ENCODE measurements around the gene TICAM1. TPM values are rescaled to one million over a fixed set of nuclear protein-coding genes. Genes with fewer than 3 reads are reported as not detected.

Gene TICAM1
- total RNA-seq, 1 experiment from 2014 or later: 9.9 TPM

GRCh38 chr19:4852484-4852883, 21.0 kb upstream of the TICAM1 start:
- no peak for DNase-seq
- Histone ChIP-seq H2AFZ (no peak overlapping the region), H3K4me3 (no peak overlapping the region), H3K27me3 (ENCODE audit: insufficient read depth, low read depth) (no peaks in the 10 kb centered on the region), H3K9me2 (ENCODE audit: insufficient read depth) (no peaks in the 10 kb centered on the region), H3K36me3 (ENCODE audit: low read depth) (no peaks in the 10 kb centered on the region), H3K4me1 (replicated peaks; ENCODE audit: insufficient read depth) (no peaks in the 10 kb centered on the region), H3K79me2 (ENCODE audit: low read depth) (no peaks in the 10 kb centered on the region), H4K20me1 (ENCODE audit: insufficient read depth) (no peaks in the 10 kb centered on the region), H3K4me2 (no peak overlapping the region), H3K9me3 (ENCODE audit: insufficient read depth, low read depth) (no peaks in the 10 kb centered on the region), H3F3A (ENCODE audit: insufficient read depth, low read depth) (no peaks in the 10 kb centered on the region), H3K27ac (no peak overlapping the region)
- intact Hi-C loops (cut with micrococcal nuclease; ENCODE audit: unreplicated experiment): no loop called here
- ChIA-PET POLR2A (ENCODE audit: unreplicated experiment) (no interaction called here), CTCF (no interaction called here)
- no TSS peak for BruUV-seq (replicated peaks)
- TF ChIP-seq CTCF (conservative IDR thresholded peaks at IDR 0.05) (no peak), EZH2 (IDR thresholded peaks at IDR 0.05; ENCODE audit: low read depth) (no peak)

GRCh38 chr19:4851551-4852290, 20.2 kb upstream of the TICAM1 start:
- Histone ChIP-seq H3K79me2 (ENCODE audit: low read depth) (no peaks in the 10 kb centered on the region), H3K36me3 (ENCODE audit: low read depth) (no peaks in the 10 kb centered on the region), H2AFZ (no peak overlapping the region), H3K9me2 (ENCODE audit: insufficient read depth) (no peaks in the 10 kb centered on the region), H3K9me3 (ENCODE audit: insufficient read depth, low read depth) (no peaks in the 10 kb centered on the region), H3K4me1 (replicated peaks; ENCODE audit: insufficient read depth) (no peaks in the 10 kb centered on the region), H3K27me3 (ENCODE audit: insufficient read depth, low read depth) (no peaks in the 10 kb centered on the region), H4K20me1 (ENCODE audit: insufficient read depth) (no peaks in the 10 kb centered on the region), H3K27ac (no peak overlapping the region), H3K4me2 (no peak overlapping the region), H3F3A (ENCODE audit: insufficient read depth, low read depth) (no peaks in the 10 kb centered on the region), H3K4me3 (no peak overlapping the region)
- TF ChIP-seq CTCF (conservative IDR thresholded peaks at IDR 0.05) (peak; percentile 76), EZH2 (IDR thresholded peaks at IDR 0.05; ENCODE audit: low read depth) (no peak)
- CTCF ChIA-PET: interaction anchor here (0.5 to 1.0 kb wide), 5 partner anchors 10 to 206 kb away, joined by 3 to 8 read pairs (median 5); partner anchors contain the start of gene KDM4B
- intact Hi-C loops (cut with micrococcal nuclease; ENCODE audit: unreplicated experiment): no loop called here
- no TSS peak for BruUV-seq (replicated peaks)
- POLR2A ChIA-PET (ENCODE audit: unreplicated experiment): no interaction called here
- peak in 1 of 2 experiments; percentile 33 for DNase-seq

GRCh38 chr19:4849019-4849418, 17.5 kb upstream of the TICAM1 start:
- ChIA-PET POLR2A (ENCODE audit: unreplicated experiment) (no interaction called here), CTCF (no interaction called here)
- no TSS peak for BruUV-seq (replicated peaks)
- TF ChIP-seq EZH2 (IDR thresholded peaks at IDR 0.05; ENCODE audit: low read depth) (no peak), CTCF (conservative IDR thresholded peaks at IDR 0.05) (no peak)
- Histone ChIP-seq H3K79me2 (ENCODE audit: low read depth) (no peaks in the 10 kb centered on the region), H2AFZ (no peak overlapping the region), H3K9me3 (ENCODE audit: insufficient read depth, low read depth) (no peaks in the 10 kb centered on the region), H3K9me2 (ENCODE audit: insufficient read depth) (no peaks in the 10 kb centered on the region), H3K4me3 (no peak overlapping the region), H3K36me3 (ENCODE audit: low read depth) (no peaks in the 10 kb centered on the region), H3K4me2 (no peak overlapping the region), H3F3A (ENCODE audit: insufficient read depth, low read depth) (no peaks in the 10 kb centered on the region), H4K20me1 (ENCODE audit: insufficient read depth) (no peaks in the 10 kb centered on the region), H3K27ac (no peak overlapping the region), H3K27me3 (ENCODE audit: insufficient read depth, low read depth) (no peaks in the 10 kb centered on the region), H3K4me1 (replicated peaks; ENCODE audit: insufficient read depth) (no peaks in the 10 kb centered on the region)
- no peak for DNase-seq
- intact Hi-C loops (cut with micrococcal nuclease; ENCODE audit: unreplicated experiment): no loop called here

Measured in PC-9 (cell line).